PC-9 (cell line): ENCODE results near the gene PSMA7.

Experiments used
- CTCF ChIP-seq: fragments of 200-600 bp; sonication (generic); conservative IDR thresholded peaks from 2 replicates; pipeline ENCODE4 v1.6.1; 2017; ENCODE audit warnings: mixed run types, antibody characterized with exemption, mild to moderate bottlenecking, moderate library complexity
- EZH2 ChIP-seq: fragments of 200-600 bp; sonication (generic); IDR thresholded peaks from 2 replicates; pipeline ENCODE4 v1.8.0; 2017; ENCODE audit warnings: antibody characterized with exemption, low read depth

GRCh38 chr20:62120365-62120762, 22.8 kb downstream of the PSMA7 start:
- no peak for TF ChIP-seq CTCF
- no peak for TF ChIP-seq EZH2
